ENCODE measurements around the gene NEU2. TPM values are rescaled to one million over a fixed set of nuclear protein-coding genes. Genes with fewer than 3 reads are reported as not detected.

Gene NEU2
- total and polyA plus RNA-seq, 10 of the 15 experiments (the other 5 are each of a cell fraction or from before 2014, with no cell fraction given): not detected

GRCh38 chr2:233063269-233063975, 30.9 kb downstream of the NEU2 start (continued):
- TF ChIP-seq CUX1 (IDR thresholded peaks at IDR 0.05; ENCODE audit: insufficient replicate concordance, low read depth, low read length) (no peak), RELB (IDR thresholded peaks at IDR 0.05; ENCODE audit: low read depth) (peak; percentile 79), POU2F2 (IDR thresholded peaks at IDR 0.05; ENCODE audit: borderline replicate concordance, low read depth, low read length) (peak; percentile 96), POLR2A (IDR thresholded peaks at IDR 0.05; ENCODE audit: low read depth, low read length) (peak; percentile 84), ZNF687 (IDR thresholded peaks at IDR 0.05) (peak; percentile 94), RELA (IDR thresholded peaks at IDR 0.05; ENCODE audit: borderline replicate concordance, partially characterized antibody) (peak; percentile 32), MAX (IDR thresholded peaks at IDR 0.05; ENCODE audit: low read depth, low read length) (peak; percentile 87), PBX3 (IDR thresholded peaks at IDR 0.05; ENCODE audit: insufficient replicate concordance, low read depth, low read length) (no peak), NKRF (conservative IDR thresholded peaks at IDR 0.05) (peak; percentile 36; the same call in 1 of the 2 replicates), SMAD1 (IDR thresholded peaks at IDR 0.05; ENCODE audit: low read depth, partially characterized antibody) (peak; percentile 30), NR2C1 (IDR thresholded peaks at IDR 0.05) (peak; percentile 30; the same call in 1 of the 2 replicates), SIN3A (IDR thresholded peaks at IDR 0.05; ENCODE audit: low read depth, low read length) (peak; percentile 64; the same call in 1 of the 2 replicates), POLR2AphosphoS2 (IDR thresholded peaks at IDR 0.05; ENCODE audit: low read depth, low read length) (peak; percentile 97), CREM (IDR thresholded peaks at IDR 0.05; ENCODE audit: low read depth) (0 out of 2 replicates have a peak, but pooled peaks have one; percentile 41)
